GM19395 (cell line): Measurements from ENCODE around the gene FNDC4.
"Not testable (repeated sequence)": the region's sequence is repeated elsewhere in the genome, so short reads cannot be mapped to it uniquely, and the experiment has no call there.

Source experiments
- ATAC-seq: cut with Tn5 transposase; IDR thresholded peaks from one replicate; pipeline ENCODE4 v1.9.1; 2021; ENCODE audit warnings: mild to moderate bottlenecking, moderate library complexity; ENCODE audit not compliant: unreplicated experiment

FNDC4 gene

GRCh38 chr2:27494944-27495554 is at the start of gene FNDC4:
Gene FNDC4, minus strand, starts transcription at chr2:27495200. Its CDS starts 521 bp downstream, at chr2:27494679.
- no peak for ATAC-seq

- no peak for ATAC-seq
These were observed 49.3 kb upstream of the FNDC4 start for GRCh38 chr2:27544143-27544821.

- ATAC-seq = not testable (repeated sequence)
These were observed 44.6 kb upstream of the FNDC4 start for GRCh38 chr2:27539649-27540048.

GRCh38 chr2:27538839-27539450 is 43.9 kb upstream of the FNDC4 start:
- not testable (repeated sequence) for ATAC-seq

GRCh38 chr2:27537287-27537686 is 42.3 kb upstream of the FNDC4 start:
- no peak for ATAC-seq

GRCh38 chr2:27531983-27532382 is 37.0 kb upstream of the FNDC4 start:
- no peak for ATAC-seq

GRCh38 chr2:27527182-27527581 is 32.2 kb upstream of the FNDC4 start:
- ATAC-seq = no peak

GRCh38 chr2:27522400-27522945 is 27.5 kb upstream of the FNDC4 start:
- no peak for ATAC-seq

GRCh38 chr2:27520316-27520715 is 25.3 kb upstream of the FNDC4 start:
- ATAC-seq = no peak

- ATAC-seq = no peak
These were observed 23.7 kb upstream of the FNDC4 start for GRCh38 chr2:27518782-27519113.

- no peak for ATAC-seq
These were observed 23.2 kb upstream of the FNDC4 start for GRCh38 chr2:27518113-27518781.

- no peak for ATAC-seq
These were observed 14.3 kb upstream of the FNDC4 start for GRCh38 chr2:27509326-27509725.

GRCh38 chr2:27507293-27507692 is 12.3 kb upstream of the FNDC4 start:
- no peak for ATAC-seq

GRCh38 chr2:27506587-27506986 is 11.6 kb upstream of the FNDC4 start:
- ATAC-seq = no peak

- no peak for ATAC-seq
These were observed 7.1 kb upstream of the FNDC4 start for GRCh38 chr2:27502142-27502541.

- no peak for ATAC-seq
These were observed 6.0 kb upstream of the FNDC4 start for GRCh38 chr2:27501042-27501441.

- ATAC-seq = no peak
These were observed 4.0 kb upstream of the FNDC4 start for GRCh38 chr2:27498975-27499374.

- no peak for ATAC-seq
These were observed 2.3 kb upstream of the FNDC4 start for GRCh38 chr2:27497288-27497627.

GRCh38 chr2:27496357-27497287 is 1.6 kb upstream of the FNDC4 start, which contains the start of gene GCKR:
Gene GCKR, plus strand, starts transcription at chr2:27496839. Its CDS starts 66 bp downstream, at chr2:27496905.
- ATAC-seq = no peak

- ATAC-seq = no peak
These were observed 898 bp upstream of the FNDC4 start for GRCh38 chr2:27495840-27496356.
